Suprapubic skin (tissue), 4 donors: ENCODE data around the gene PRR11. TPM values are rescaled to one million over a fixed set of nuclear protein-coding genes. Genes with fewer than 3 reads are reported as not detected.
A peak's percentile ranks its signal among the peaks of the same experiment; 100 is the strongest.

Experiments
- DNase-seq, 2 donors: peaks; one replicate each; pipeline ENCODE4 v3.0.0-alpha.2; 2019; ENCODE audit warnings: low spot score in 2 of 2
- H3K27ac ChIP-seq: fragments of 200-600 bp; sonication (generic); one replicate; pipeline ENCODE4 v1.5.1; 2019
- H3K27me3 ChIP-seq: fragments of 200-600 bp; sonication (generic); one replicate; pipeline ENCODE4 v1.5.1; 2019
- H3K36me3 ChIP-seq: fragments of 200-600 bp; sonication (generic); one replicate; pipeline ENCODE4 v1.5.1; 2019
- H3K4me1 ChIP-seq: fragments of 200-600 bp; sonication (generic); one replicate; pipeline ENCODE4 v1.5.1; 2019
- H3K4me3 ChIP-seq: fragments of 200-600 bp; sonication (generic); one replicate; pipeline ENCODE4 v1.5.1; 2019; ENCODE audit warnings: mild to moderate bottlenecking
- H3K9me3 ChIP-seq: fragments of 200-600 bp; sonication (generic); one replicate; pipeline ENCODE4 v1.5.1; 2019
- EP300 ChIP-seq: sonication (generic); formaldehyde crosslinking; IDR thresholded peaks from one replicate; pipeline ENCODE4 v1.6.1; 2017; ENCODE audit warnings: antibody characterized with exemption
- POLR2A ChIP-seq, 2 donors: fragments of 450-650 bp; IDR thresholded peaks; one replicate each; pipeline ENCODE4 v1.6.1; 2017; ENCODE audit warnings: antibody characterized with exemption in 2 of 2, mild to moderate bottlenecking in 2 of 2, moderate library complexity in 2 of 2
- POLR2AphosphoS5 ChIP-seq, 3 donors: sonication (generic); formaldehyde crosslinking; IDR thresholded peaks; one replicate each; pipeline ENCODE4 v1.6.1; 2017; ENCODE audit warnings: antibody characterized with exemption in 3 of 3
- WGBS: methylation state at CpG from one replicate; pipeline ENCODE4 v1.1.5; 2018; 5-methylcytosine and 5-hydroxymethylcytosine counted together
- total RNA-seq, 4 donors: library from RNA; depleted of rRNA; stranded (reverse); fragments of >200 nt; gene quantifications; one replicate each; pipeline ENCODE4 v1.1.0, GENCODE V29; 2016
- TF ChIP-seq, protein P1 (sequence below), 2 donors: fragments of 200-600 bp in 1 of 2; fragments of 450-650 bp in 1 of 2; sonication (generic) in 1 of 2; IDR thresholded peaks; one replicate each; pipeline ENCODE4 v1.5.1; 2016 to 2019; ENCODE audit warnings: antibody characterized with exemption in 2 of 2, mild to moderate bottlenecking in 1 of 2, moderate library complexity in 1 of 2

Gene PRR11
- total RNA-seq, 4 donors from 2014 or later = 2.8 to 7.0 (median 4.4) TPM

DNA sequence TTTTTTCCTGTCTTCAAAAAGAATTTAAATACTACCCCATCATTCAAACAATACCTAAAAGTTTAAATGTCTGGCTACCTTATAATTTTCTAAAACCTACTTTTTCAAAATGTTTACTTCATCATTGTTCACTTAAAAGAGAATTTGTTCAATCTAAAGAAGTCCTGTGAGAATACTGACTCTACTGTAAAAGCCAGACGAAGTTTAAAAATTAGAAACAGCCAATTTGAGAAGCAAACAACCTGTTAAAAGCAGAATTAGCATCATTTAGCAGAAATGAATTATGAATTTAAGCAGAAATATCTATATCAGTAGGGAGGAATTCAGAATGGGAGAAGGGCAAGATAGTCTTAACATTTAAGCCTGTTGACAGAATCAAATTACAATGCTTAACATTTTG is 2.6 kb upstream of the PRR11 start:
- Histone ChIP-seq H3K4me1 (peaks cover 24% of the 10 kb centered on the region), H3K4me3 (no peak overlapping the region), H3K36me3 (no peaks in the 10 kb centered on the region), H3K27ac (no peak overlapping the region), H3K9me3 (no peaks in the 10 kb centered on the region), H3K27me3 (no peaks in the 10 kb centered on the region)
- no peak for DNase-seq
- TF ChIP-seq POLR2AphosphoS5 (IDR thresholded peaks at IDR 0.05) = no peak
- no peak for TF ChIP-seq EP300
- TF ChIP-seq POLR2A (IDR thresholded peaks at IDR 0.05) = no peak
- TF ChIP-seq, protein P1, sequence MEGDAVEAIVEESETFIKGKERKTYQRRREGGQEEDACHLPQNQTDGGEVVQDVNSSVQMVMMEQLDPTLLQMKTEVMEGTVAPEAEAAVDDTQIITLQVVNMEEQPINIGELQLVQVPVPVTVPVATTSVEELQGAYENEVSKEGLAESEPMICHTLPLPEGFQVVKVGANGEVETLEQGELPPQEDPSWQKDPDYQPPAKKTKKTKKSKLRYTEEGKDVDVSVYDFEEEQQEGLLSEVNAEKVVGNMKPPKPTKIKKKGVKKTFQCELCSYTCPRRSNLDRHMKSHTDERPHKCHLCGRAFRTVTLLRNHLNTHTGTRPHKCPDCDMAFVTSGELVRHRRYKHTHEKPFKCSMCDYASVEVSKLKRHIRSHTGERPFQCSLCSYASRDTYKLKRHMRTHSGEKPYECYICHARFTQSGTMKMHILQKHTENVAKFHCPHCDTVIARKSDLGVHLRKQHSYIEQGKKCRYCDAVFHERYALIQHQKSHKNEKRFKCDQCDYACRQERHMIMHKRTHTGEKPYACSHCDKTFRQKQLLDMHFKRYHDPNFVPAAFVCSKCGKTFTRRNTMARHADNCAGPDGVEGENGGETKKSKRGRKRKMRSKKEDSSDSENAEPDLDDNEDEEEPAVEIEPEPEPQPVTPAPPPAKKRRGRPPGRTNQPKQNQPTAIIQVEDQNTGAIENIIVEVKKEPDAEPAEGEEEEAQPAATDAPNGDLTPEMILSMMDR (IDR thresholded peaks at IDR 0.05) = no peak
- 78% methylated on average over 1 of the region's 1 CpG for WGBS

DNA sequence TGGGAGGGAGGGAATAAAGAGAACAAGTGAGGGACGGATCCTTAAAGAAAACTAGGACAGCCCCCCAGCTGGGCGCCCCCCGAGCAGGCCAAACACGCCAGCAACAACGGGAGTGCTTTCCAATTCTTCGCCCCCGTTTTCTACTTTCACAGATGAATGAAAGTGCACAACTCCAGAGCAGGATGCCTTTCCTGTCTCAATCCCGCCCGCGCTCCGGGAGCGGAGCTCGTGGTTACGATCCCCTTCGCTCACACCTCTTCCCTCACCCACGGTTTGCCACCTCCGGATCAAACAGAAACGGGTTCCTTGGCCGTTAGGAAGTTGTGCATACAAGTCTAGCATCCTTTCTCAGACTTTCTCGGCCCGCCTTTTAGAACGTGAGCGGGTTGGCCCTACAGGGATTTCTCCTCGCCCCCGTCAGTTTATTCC is 1.2 kb upstream of the PRR11 start:
- peak overlapping the region; percentile 83 for H3K4me3 ChIP-seq
- no peak for TF ChIP-seq POLR2AphosphoS5 (IDR thresholded peaks at IDR 0.05)
- no peaks in the 10 kb centered on the region for H3K9me3 ChIP-seq
- 1% methylated on average over 25 of the region's 25 CpGs for WGBS
- H3K4me1 ChIP-seq = peaks cover 24% of the 10 kb centered on the region
- H3K36me3 ChIP-seq = no peaks in the 10 kb centered on the region
- H3K27me3 ChIP-seq = no peaks in the 10 kb centered on the region
- peak in 1 of 2 donors; percentile 79 for DNase-seq
- H3K27ac ChIP-seq = peak overlapping the region; percentile 86

DNA sequence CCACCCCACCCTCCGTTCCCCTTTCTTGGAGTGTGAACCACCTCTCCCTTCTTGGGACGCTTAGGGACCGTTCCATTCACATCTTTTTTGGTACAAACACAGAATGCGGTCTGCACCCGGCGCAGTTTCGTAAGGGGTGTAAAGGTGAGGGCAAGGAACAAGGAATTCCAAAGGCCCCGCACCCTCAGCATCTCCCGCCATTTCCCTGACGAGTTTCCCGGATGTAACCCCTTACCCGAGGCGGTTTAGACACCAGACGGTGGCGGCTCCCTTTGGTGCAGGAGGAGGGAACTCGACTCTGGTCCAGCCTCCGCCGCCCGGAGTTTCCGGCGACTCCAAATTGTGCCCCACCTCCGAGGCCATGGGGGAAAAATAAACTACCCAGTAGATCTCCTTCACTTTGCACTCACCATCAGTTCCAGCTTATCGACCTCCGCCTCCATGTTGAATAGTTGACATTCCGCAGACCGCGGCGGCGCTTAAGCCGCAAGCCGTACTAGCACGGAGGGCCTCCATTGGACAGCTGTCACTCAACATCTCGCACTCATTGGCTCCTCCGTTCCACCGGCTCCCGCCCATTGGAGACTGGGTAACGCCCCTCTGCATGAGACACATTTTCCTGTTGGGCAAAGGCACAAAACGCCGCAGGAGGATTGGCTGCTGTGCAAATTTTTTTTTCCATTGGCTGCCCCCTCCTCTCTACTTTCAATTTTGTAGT is 666 bp upstream of the PRR11 start, which contains the start of gene SKA2:
TSS of gene SKA2 (minus strand) at position 466 of the 718 bp plus-strand sequence. CDS start at position 443, 23 bp downstream.
- Histone ChIP-seq H3K4me1 (peaks cover 24% of the 10 kb centered on the region), H3K36me3 (no peaks in the 10 kb centered on the region), H3K9me3 (no peaks in the 10 kb centered on the region), H3K27me3 (no peaks in the 10 kb centered on the region), H3K4me3 (peak within 1 kb of the TSS; percentile 83), H3K27ac (peak within 1 kb of the TSS; percentile 86)
- WGBS = under 1% methylated on average over 39 of the region's 39 CpGs
- TF ChIP-seq, protein P1 (IDR thresholded peaks at IDR 0.05) = no peak
- TF ChIP-seq POLR2AphosphoS5 (IDR thresholded peaks at IDR 0.05) (peak in 1 of 3 donors; percentile 81), EP300 (no peak), POLR2A (IDR thresholded peaks at IDR 0.05) (no peak)
- peak; percentile 98 for DNase-seq

DNA sequence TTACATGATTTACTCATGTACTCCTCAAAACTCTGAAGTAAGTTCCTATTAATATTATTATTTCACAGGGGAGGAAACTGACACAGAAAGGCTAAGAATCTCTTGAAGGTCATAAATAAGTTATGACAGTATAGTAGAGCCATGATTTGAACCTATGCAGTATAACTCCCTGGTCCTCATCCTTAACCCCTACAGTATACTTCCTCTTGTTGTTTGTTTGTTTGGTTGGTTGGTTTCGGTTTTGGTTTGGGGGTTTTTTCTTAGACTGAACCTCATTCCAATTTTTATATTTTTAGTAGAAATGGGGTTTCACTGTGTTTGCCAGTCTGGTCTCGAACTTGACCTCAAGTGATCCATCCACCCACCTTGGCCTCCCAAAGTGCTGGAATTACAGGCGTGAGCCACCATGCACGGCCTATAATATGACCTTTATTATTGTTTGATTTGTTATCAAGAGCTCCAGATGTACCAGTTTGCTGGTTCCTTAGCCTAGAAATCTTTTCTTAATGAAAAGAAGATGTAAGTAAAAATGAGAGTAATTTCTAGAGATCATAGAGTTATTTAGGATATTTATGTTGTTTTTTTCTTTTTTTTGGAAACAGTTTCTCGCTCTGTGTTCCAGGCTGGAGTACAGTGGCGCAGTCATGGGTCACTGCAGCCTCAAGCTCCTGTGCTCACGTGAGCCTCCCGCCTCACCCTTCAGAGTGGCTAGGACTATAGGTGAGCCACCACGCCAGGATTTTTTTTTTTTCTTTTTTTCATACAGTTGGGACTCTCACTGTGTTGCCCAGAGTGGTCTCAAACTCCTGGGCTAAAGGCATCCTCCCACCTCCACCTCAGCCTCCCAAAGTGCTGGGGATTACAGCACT is 4.8 kb downstream of the PRR11 start:
- Histone ChIP-seq H3K36me3 (no peaks in the 10 kb centered on the region), H3K27me3 (no peaks in the 10 kb centered on the region), H3K27ac (no peak overlapping the region), H3K9me3 (no peaks in the 10 kb centered on the region), H3K4me3 (no peak overlapping the region), H3K4me1 (peaks cover 9% of the 10 kb centered on the region)
- peak in 1 of 2 donors; percentile 38 for DNase-seq
- 89% methylated on average over 9 of the region's 9 CpGs for WGBS
- TF ChIP-seq POLR2A (IDR thresholded peaks at IDR 0.05) (no peak), POLR2AphosphoS5 (IDR thresholded peaks at IDR 0.05) (no peak), EP300 (no peak)
- TF ChIP-seq, protein P1 (IDR thresholded peaks at IDR 0.05) = no peak

DNA sequence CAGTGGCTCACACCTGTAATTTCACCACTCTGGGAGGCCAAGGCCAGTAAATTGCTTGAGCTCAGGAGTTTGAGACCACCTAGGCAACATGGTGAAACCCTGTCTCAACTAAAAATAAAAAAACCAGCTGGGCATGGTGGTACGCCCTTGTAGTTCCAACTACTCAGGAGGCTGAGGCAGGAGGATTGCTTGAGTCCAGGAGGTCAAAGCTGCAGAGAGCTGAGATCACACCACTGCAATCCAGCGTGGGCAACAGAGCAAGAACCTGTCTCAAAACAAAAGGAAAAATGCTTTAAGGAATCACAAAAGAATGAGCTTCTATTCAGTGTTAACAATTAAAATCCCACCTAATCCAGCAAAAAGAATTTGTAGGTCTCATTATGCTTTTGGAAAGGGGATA is 5.9 kb downstream of the PRR11 start:
- DNase-seq = no peak
- no peak for TF ChIP-seq POLR2A (IDR thresholded peaks at IDR 0.05)
- TF ChIP-seq EP300 = no peak
- TF ChIP-seq POLR2AphosphoS5 (IDR thresholded peaks at IDR 0.05) = no peak
- TF ChIP-seq, protein P1 (IDR thresholded peaks at IDR 0.05) = no peak
- H3K27ac ChIP-seq = no peak overlapping the region
- no peaks in the 10 kb centered on the region for H3K4me1 ChIP-seq
- H3K36me3 ChIP-seq = no peaks in the 10 kb centered on the region
- H3K27me3 ChIP-seq = no peaks in the 10 kb centered on the region
- H3K4me3 ChIP-seq = no peak overlapping the region
- 94% methylated on average over 2 of the region's 2 CpGs for WGBS
- no peaks in the 10 kb centered on the region for H3K9me3 ChIP-seq
